ENCODE results near the gene SRSF10.
"Not testable (repeated sequence)": the region's sequence is repeated elsewhere in the genome, so short reads cannot be mapped to it uniquely, and the experiment has no call there.

SRSF10 gene

DNA sequence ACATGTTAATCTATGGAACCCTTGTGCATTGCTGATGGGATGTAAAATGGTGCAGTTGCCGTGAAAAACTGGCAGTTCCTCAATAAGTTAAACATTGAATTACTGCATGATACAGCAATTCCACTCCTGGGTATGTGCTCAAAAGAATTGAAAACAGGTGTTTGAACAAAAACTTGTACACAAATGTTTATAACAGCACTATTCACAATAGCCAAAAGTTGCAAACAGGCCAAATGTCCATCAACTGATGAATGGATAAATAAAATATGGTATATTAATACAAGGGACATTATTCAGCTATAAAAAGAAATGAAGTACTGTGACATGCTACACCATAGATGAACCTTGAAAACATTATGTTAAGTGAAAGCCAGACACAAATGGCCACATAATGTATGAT is 17.7 kb upstream of the SRSF10 start:
- no peak for DNase-seq (ENCODE audit: low read depth)

DNA sequence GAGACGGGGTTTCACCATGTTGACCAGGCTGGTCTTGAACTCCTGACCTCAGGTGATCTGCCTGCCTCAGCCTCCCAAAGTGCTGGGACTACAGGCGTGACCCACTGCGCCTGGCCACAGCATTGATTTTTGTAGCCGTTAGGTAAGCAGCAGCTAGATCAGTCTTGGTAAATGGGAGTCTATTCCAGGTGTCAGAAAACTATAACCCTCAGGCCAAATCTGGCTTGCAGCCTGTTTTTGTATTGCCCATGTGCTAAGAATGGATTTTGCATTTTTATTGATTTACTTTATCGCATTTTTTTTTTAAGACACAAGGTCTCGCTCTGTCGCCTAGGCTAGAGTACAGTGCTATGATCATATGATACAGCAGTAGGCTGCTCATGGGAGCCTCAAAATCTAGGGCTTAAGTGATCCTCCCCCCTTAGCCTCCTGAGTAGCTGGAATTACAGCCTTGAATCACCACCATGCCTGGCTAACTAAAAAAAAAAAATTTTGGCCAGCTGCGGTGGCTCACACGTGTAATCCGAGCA is 16.6 kb upstream of the SRSF10 start:
- DNase-seq (ENCODE audit: low read depth) = no peak

DNA sequence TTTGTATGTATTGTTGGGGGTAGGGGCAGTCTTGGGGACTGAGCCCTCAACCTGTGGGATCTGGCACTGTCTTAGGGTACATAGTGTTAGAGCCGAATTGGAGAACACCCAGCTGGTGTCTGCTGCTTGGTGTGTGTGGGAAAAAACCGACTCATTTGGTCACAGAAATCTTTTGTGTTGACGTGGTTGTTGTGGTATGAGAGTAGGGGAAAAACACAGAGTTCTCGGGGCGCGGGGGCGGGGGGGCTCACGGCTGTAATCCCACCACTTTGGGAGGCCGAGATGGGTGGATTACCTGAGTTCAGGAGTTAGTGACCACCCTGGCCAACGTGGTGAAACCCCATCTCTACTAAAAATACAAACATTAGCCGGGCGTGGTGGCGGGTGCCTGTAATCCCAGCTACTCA is 15.3 kb upstream of the SRSF10 start:
- DNase-seq (ENCODE audit: low read depth) = no peak

DNA sequence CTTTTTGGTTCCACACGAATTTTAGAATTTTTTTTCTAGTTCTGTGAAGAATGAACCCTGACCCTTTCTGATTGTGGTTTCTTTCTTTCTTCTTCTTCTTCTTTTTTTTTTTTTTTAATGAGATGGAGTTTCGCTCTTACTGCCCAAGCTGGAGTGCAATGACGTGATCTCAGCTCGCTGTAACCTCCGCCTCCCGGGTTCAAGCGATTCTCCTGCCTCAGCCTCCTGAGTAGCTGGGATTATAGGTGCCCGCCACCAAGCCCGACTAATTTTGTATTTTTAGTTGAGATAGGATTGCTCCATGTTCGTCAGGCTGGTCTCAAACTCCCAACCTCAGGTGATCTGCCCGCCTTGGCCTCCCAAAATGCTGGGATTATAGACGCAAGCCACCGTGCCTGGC is 11.9 kb upstream of the SRSF10 start:
- not testable (repeated sequence) for DNase-seq (ENCODE audit: low read depth)

DNA sequence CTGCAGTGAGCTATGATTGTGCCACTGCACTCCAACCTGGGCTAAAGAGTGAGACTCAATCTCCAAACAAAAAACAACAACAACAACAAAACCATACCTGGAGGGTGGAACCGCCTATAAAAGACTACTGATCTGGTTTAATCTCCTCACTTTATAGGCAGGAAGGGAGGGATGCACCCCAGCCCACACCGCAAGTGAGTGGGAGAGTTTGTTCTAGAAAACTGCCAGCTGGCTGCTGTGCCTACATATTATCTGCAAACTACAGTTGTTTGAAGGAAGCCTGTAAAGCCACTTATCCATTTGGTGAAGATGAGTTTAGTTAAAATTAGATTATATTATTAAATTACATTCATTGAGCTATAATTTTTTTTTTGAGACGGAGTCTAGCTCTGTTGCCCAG is 9.1 kb upstream of the SRSF10 start:
- DNase-seq (ENCODE audit: low read depth) = peak; percentile 57

DNA sequence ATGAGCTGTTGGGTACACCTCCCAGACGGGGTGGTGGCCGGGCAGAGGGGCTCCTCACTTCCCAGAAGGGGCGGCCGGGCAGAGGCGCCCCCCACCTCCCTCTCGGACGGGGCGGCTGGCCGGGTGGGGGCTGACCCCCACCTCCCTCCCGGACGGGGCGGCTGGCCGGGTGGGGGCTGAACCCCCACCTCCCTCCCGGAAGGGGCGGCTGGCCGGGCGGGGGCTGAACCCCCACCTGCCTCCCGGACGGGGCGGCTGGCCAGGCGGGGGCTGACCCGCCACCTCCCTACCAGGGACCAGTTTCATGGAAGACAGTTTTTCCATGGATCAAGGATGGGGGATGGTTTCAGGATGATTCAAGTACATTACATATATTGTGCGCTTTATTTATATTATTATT is 6.9 kb upstream of the SRSF10 start:
- not testable (repeated sequence) for DNase-seq (ENCODE audit: low read depth)

DNA sequence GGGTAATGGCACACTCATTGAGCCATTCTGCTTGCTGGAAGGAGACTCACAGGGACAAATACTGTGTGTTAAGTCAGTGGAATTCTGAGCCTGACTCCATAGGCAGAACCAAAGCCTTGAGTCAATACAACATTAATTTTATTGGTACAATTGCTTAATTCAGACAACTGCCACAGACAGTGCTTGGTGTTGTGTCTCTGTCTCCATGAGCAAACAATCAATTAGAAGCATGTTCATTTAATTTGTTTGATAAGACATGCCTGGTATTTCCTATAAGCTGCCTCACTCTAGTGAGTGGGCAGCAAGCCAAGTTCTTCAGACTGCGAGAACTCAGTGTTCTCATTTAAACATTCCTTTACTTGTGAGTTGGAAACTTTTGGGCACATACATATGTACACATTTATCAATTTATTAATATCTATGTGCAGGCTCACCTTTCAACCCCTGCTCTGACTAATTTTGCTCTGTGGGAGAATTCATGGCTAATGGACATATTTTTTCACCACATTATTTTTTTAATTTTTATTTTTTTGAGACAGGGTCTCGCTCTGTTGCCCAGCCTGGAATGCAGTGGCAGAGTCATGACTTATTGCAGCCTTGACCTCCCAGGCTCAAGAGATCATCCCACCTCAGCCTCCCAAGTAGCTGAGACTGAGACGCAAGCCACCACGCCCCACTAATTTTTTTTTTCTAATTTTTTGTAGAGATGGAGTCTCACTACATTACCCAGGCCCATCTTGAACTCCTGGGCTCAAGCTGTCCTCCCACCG is 4.5 kb upstream of the SRSF10 start:
- no peak for DNase-seq (ENCODE audit: low read depth)

DNA sequence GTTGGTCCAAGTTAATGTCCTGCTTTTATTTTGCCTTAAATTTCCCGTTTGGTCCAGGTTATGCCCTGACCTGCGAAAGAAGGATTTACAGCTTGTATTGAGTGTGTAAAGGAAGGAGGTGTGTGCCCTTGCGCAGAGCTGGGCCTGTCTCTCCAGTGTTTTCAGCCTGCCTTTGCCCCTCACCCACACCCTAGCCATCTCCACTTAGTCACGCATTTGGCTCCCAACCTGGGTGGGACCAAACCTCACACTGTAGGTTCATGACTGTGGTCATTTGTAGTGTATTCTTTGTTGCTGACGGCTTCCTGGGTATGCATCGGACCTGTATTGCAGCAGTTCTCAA is 572 bp upstream of the SRSF10 start:
- no peak for DNase-seq (ENCODE audit: low read depth)

DNA sequence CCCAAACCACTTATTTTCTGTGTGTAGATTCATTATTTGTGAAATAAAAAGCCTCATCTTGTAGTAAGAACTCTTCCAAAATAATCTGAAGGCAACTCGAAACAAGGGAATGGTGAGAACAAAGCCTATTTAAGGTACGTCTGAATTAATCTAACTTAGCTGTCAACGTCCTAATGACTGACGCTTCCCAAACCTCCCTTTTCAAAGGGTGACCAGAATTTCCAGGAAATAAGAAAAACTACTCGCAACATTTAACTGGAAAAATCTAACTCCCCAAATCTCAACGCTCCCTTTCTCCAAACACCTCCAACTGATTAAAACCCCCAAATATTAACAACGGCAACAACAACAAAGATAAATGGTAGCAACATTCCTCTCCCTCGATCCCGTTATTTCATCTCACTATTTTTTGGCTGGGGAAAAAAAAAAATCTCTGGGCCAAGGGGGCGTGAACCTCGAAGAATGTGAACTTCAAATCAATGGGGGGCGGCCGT is 693 bp downstream of the SRSF10 start:
- no peak for DNase-seq (ENCODE audit: low read depth)

DNA sequence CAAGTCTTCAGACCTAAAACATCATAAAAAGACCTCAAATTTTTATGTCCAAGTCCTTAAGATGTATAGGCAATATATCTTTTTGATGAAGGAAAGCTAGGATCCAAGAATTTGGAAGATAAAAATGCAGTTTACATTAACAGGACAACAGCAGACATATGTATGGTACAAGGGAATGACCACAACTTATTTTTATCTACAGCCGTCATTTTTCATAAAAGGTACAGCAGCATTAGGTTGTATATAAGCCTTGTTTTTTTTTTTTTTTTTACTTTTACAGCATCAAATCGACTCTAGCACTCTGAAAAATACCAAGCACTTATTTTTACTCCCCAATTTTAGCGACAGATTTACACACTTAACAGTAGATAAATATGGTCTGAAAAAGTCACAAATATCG is 1.3 kb downstream of the SRSF10 start:
- no peak for DNase-seq (ENCODE audit: low read depth)

DNA sequence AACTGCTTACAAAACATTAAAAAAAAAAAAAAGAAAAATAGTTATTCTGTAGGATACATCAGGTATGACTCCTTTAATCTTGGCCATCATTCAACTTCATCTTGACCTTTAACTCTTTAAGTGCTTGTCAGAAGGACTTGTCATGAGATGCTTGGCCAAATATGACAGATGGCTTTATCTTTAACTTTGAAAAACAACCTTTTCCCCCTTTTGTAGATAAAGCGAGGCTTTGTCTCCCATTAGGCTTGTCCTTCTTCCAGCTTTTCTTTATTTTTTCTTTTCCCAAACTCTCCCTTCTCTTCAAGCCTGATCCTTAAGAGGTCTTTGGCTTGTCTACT is 2.3 kb downstream of the SRSF10 start:
- DNase-seq (ENCODE audit: low read depth) = no peak

DNA sequence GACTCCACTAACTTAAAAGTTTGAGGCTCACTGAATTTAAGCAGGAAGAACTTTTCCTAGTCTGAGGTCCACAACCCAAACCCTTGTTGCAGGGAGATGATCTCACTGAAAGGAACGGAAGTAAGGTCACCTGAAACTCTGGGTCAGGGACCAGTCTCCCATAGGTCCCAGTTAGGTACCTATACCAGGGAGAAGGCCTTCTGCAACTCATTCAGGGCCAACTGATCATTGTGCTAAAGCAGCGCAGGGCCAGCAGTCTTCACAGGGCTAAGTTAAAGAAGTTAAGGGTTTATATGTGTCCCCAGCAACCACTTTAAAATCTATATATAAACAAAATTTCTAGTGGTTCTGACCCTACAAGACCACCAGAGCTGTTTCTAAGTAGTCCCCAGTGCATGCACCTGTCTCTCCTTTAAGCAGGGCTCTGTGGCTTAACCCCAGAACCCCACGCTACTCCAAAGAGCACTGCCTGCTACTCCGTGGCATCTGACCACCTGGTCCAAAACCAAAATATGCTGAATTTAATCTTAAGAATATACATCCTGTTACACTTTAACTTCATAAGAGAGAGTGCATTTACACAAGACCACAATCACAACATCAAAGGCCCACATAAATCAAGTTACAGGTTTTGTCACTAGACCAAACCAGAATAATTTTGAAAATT is 2.8 kb downstream of the SRSF10 start:
- no peak for DNase-seq (ENCODE audit: low read depth)

DNA sequence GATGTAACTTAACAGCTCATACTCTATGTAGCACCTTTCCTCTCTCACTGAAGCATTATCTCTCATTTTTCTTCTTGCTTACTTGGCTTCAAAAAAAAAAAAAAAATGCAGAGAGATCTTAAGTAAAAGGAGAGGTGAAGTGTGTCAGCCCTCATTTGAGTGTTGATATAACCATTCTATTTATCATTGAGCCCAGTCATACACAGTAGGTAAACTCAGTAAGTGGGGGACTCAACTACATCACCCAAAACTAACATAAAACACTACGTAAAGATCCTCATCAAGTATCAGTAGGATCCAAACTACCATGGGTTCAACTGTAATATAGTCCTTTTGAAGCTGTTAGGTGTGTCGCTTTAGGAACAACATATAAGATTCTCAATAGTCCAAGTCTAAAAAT is 12.3 kb downstream of the SRSF10 start:
- no peak for DNase-seq (ENCODE audit: low read depth)

DNA sequence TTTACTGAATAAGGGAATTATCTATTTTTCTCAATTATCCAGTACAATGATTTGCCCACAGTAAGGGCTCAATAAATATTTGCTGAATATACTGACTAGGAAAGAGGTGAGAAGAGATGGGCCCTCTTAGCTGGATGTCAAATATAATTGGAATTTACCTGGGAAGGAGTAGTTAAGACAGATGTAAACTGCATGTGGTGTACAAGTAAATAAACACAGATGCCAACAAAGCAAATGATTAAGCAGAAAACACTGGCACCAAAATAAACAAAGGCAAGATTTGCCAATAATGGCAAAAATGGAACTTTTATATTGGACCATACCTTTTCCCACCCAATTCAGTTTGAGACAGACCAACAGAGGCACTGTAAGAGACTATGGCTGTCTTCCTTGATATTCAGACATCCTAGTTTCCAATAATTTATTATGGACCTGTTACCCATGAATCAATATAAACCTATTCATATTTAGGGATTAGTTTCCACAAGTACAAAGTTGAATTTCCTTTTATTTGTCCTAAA is 13.1 kb downstream of the SRSF10 start:
- no peak for DNase-seq (ENCODE audit: low read depth)

DNA sequence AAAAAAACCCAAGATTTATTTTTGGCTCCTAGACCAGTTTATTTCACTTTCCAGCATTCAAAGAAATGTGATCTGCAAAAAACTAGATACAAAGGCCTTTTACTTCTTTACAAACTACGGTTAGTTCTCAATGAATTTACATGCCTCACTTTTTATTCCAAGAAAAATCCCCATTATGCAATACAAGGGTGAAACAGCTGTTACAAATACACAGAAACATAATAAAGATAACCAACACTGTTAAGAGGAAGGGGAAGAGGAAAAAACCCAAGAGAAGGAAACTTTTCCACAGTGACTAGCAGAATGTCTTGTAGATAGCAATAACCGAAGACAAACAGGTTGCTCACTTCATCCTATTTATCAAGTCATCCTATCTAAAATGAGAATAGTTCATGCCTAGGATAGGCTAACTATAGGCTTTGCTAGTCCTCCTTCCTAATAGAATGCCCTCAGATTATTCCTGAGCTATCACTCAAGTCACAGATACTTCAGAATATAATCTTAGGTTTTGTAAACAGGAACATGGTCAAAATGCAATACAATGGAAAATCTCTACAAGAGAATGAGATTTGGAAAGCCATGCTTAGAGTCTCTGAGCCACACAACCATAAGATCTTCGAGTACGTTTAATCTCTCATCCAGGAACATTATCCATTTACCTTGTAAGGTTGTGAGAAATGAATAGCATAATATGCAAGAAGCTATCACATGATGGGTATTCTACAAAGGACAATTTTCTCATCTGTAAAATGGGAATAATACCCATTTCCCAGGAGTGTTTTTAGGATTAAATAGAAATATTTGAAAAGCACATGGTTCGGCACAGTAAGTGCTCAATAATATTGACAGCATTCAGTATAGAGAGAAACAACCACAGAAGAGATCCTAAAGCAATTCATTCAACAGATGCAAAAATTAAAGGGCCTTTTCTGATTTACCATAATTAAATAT is 15.1 kb downstream of the SRSF10 start:
- DNase-seq (ENCODE audit: low read depth) = no peak

DNA sequence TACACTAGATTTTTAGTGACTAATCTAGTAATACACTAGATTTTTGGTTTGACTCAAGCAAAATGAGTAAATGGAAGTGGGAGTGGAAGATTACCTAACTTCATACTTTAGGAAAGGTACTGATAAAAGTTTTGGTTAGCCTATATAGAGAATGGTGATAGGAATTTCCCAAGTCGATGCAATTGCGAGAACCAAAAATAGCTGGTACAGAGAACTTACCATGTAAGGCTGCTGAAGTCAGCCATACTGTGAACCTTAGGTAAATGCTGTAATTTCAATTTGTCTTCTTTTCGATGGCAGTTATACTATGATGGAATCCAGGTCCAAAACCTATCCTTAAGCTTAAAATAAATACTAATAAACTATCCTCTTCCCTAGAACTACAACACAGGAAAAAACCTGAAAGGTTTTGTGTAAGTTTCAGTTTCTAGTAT is 15.9 kb downstream of the SRSF10 start:
- DNase-seq (ENCODE audit: low read depth) = no peak

DNA sequence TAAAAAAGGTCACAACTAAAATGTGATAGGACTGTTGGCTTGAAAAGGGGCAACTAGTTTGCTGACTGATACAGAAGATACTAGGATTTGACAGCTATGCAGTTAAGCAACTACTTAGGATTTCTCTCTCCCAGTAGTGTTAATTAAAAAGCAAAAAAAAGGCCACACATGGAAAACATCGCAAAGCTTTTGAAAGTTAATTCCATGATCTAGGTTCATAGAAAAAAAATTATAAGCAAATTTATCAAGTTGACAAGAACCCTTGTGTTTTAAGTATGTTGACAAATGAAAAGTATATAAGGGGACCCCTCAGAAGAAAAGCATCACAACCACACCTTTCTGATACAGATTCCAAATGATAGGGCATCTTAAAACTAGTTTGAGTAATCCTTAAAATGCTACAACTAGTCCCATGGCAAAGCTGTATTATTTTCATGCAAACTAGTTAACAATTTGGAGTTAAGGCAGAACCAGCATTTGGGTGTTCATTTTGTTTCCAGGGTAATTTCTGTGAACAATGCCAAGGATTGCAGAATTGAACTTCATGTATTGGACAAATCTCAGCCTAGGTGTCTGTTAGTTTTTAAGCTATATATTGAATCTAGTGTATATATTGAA is 16.4 kb downstream of the SRSF10 start:
- DNase-seq (ENCODE audit: low read depth) = no peak

DNA sequence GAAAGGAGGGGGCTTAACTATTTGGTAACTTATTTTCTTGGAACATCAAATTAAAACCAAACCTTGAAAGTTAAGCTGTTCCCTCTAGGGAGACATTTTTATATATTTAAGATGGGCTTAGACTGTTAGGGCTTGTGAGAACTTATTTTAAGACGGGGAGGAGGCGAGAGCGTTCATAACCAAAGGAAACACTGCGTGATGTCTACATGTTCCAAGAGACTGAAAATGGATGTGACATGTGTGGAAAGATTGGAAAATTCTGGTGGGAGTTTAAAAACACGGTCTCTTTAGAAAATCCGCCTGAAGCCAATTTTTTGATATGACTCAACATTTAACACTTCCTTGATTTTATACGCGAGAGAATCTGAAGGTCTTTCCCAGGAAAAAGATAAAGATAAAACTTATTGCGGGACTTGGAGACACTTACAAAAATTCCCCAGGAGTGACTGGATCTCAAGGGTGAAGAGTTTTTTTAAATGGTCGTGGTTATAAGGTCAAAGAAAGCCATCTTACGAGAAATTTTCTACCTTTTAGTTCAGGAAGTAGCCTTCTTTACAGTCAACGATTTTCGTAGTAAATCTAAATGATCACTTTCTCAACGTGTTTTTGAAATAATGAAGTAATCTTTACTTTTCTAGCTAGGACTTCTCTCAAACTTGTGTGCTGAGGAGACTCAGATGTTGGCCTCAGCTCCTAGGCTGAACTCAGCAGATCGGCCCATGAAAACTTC is 19.7 kb downstream of the SRSF10 start:
- no peak for DNase-seq (ENCODE audit: low read depth)

DNA sequence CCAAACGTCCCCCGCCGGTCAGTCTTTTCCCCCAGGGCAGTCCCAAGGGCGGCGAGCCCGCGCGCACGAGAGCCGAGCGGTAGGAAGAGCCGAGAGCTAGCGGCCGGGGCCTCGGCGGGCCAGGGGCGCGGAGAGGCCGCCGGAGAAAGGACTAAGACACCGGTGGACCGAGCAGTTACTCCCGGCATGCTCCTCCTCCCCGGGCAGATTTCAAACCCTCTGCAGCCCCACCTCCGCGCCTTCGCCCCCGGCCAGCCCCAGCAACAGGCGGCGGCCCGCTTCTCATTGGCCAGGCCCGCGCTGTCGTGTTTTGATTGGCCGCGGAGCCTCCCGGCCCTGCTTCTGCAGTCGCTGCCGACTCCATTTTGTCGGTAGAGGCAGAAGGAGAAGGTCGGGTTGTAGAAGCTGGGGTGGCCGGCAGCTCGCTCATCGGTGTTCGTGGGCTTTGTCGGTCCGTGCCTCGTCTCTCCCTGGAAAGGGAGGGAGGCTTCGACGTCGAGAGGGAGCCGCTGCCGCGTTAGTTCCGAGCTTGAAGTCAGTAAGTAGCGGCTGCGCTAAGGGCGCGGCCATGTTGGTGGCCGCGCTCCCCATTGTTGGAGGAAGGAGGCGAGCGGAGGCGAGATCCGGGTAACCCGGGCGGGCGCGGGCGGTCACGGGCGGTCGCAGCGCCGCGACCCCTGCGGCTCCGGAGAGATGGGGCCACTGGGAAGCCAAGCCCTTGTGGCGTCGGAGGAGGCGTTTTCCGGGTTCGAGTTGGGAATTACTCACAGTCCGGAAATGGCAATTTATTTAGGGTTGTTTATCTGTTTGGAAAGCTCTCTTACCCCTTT is 20.5 kb downstream of the SRSF10 start, which contains the start of gene PNRC2:
Gene PNRC2 (plus strand): TSS at position 368 of the 830 bp plus-strand sequence. CDS start 1,630 bp downstream, outside the sequence.
- peak; percentile 86 for DNase-seq (ENCODE audit: low read depth)
